H1 (cell line): ENCODE data around the gene AP5S1. TPM values are rescaled to one million over a fixed set of nuclear protein-coding genes. Genes with fewer than 3 reads are reported as not detected.

Experiments
- MAFK ChIP-seq: IDR thresholded peaks from 2 replicates; pipeline ENCODE4 v1.6.1; 2012; ENCODE audit warnings: low read depth, mild to moderate bottlenecking, improper control_type of control experiment, low read length
- SIN3A ChIP-seq, 2 experiments: IDR thresholded peaks in 1 of 2; conservative IDR thresholded peaks in 1 of 2; 2 replicates each; pipeline ENCODE4 v1.6.1; 2011 to 2012; ENCODE audit warnings: low read length in 2 of 2, improper control_type of control experiment in 1 of 2, low read depth in 1 of 2, mild to moderate bottlenecking in 1 of 2
- polyA plus RNA-seq, 7 experiments: library from polyadenylated mRNA; depleted of rRNA in 3 of 7; stranded (reverse) in 5 of 7; unstranded in 2 of 7; fragments of >200 nt in 5 of 7; fragments of 200-250 nt in 2 of 7; gene quantifications; 1 replicate in 5 of 7; 2 replicates in 1 of 7; 4 replicates in 1 of 7; pipeline versions ENCODE4 v1.2.1 to v1.2.3, GENCODE V29; 2011 to 2013; ENCODE audit warnings: missing spikeins in 2 of 7, mixed read lengths in 2 of 7
- total RNA-seq: library from RNA; stranded (reverse); fragmentation: NEBNext Ultra II Directional; extraction: Animal tissue kit (Norgen Biotek cat#: 25700); gene quantifications from 2 replicates; pipeline ENCODE4 v1.2.1, GENCODE V29; 2021

AP5S1 gene
- total and polyA plus RNA-seq, 2 of the 8 experiments (the other 6 are each of a cell fraction or from before 2014, with no cell fraction given), result 3.3 to 3.7 TPM

- TF ChIP-seq MAFK, result no peak
- TF ChIP-seq SIN3A (conservative IDR thresholded peaks at IDR 0.05 in 1 of 2, IDR thresholded peaks at IDR 0.05 in 1 of 2; ENCODE audit: low read depth in 1 of 2, low read length in 2 of 2), result no peak
Measured at GRCh38 chr20:3867802-3868201, 47.5 kb downstream of the AP5S1 start (continued).
